ENCODE data around the gene MBD3L5. TPM values are rescaled to one million over a fixed set of nuclear protein-coding genes. Genes with fewer than 3 reads are reported as not detected.

The MBD3L5 gene
- polyA plus RNA-seq, 3 donors: not detected

DNA sequence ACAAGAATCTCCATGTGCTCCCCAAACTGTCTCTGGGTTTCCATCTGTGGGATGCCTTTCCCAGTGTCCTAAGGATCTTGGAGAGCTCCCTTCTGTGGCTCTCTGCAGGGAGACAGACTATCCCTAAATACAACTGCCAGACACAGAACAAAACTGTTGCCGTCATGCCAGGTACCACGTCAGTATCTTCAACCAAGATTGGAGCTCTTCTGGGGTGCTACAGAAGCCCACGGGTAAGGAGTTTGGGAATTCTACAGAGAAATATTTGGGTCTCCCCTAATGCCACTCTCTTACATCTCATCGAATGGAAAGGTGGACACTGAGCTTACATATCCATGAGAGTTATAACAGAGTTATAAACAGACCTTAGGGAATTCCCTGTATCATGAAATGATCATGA, 33.0 kb downstream of the MBD3L5 start:
- no peaks in the 10 kb centered on the region for H3K36me3 ChIP-seq (replicated peaks in 1 of 2; ENCODE audit: control insufficient read depth in 1 of 2, insufficient read depth in 2 of 2, low read length in 2 of 2)
- Mint-ChIP-seq H3K4me1 (peaks cover 1% of the 10 kb centered on the region), H3K36me3 (no peaks in the 10 kb centered on the region), H3K27ac (no peak overlapping the region), H3K4me3 (no peak overlapping the region), H3K9me3 (peaks cover 0 to 6% (median 0%) of the 10 kb centered on the region in 7 donors), H3K27me3 (ENCODE audit: low read depth in 3 of 3) (peaks cover 3 to 4% (median 3%) of the 10 kb centered on the region in 3 donors)
- H2AFZ ChIP-seq (ENCODE audit: insufficient read depth, low read depth, low read length, poor library complexity, severe bottlenecking): no peak overlapping the region
- intact Hi-C loops (cut with micrococcal nuclease): no loop called here
- no peak overlapping the region for H3K27ac ChIP-seq (ENCODE audit: low read depth in 1 of 2, low read length in 2 of 2)
- H3K4me3 ChIP-seq (replicated peaks in 1 of 3; ENCODE audit: low read depth in 2 of 3, low read length in 3 of 3): no peak overlapping the region
- TF ChIP-seq, protein P1, sequence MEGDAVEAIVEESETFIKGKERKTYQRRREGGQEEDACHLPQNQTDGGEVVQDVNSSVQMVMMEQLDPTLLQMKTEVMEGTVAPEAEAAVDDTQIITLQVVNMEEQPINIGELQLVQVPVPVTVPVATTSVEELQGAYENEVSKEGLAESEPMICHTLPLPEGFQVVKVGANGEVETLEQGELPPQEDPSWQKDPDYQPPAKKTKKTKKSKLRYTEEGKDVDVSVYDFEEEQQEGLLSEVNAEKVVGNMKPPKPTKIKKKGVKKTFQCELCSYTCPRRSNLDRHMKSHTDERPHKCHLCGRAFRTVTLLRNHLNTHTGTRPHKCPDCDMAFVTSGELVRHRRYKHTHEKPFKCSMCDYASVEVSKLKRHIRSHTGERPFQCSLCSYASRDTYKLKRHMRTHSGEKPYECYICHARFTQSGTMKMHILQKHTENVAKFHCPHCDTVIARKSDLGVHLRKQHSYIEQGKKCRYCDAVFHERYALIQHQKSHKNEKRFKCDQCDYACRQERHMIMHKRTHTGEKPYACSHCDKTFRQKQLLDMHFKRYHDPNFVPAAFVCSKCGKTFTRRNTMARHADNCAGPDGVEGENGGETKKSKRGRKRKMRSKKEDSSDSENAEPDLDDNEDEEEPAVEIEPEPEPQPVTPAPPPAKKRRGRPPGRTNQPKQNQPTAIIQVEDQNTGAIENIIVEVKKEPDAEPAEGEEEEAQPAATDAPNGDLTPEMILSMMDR (IDR thresholded peaks at IDR 0.05): no peak
- no peak overlapping the region for H3K9ac ChIP-seq (ENCODE audit: insufficient read depth, low read length, poor library complexity, severe bottlenecking)
- H3K9me3 ChIP-seq (replicated peaks in 1 of 2; ENCODE audit: control insufficient read depth in 1 of 2, insufficient read depth in 1 of 2, low read length in 2 of 2): no peaks in the 10 kb centered on the region
- WGBS (ENCODE audit: insufficient coverage): 100% methylated on average over 1 of the region's 4 CpGs
- H3K27me3 ChIP-seq (ENCODE audit: control insufficient read depth in 2 of 2, insufficient read depth in 2 of 2, low read length in 2 of 2): no peaks in the 10 kb centered on the region
- DNase-seq: no peak
- H4K20me1 ChIP-seq (ENCODE audit: insufficient read depth, low read length): no peaks in the 10 kb centered on the region
- H3K4me2 ChIP-seq (replicated peaks; ENCODE audit: extremely low read depth, low read length, poor library complexity, severe bottlenecking): no peak overlapping the region
- no peaks in the 10 kb centered on the region for H3K79me2 ChIP-seq (ENCODE audit: insufficient read depth, low read length)
- H3K4me1 ChIP-seq (ENCODE audit: control insufficient read depth in 1 of 2, insufficient read depth in 2 of 2, low read length in 2 of 2): no peaks in the 10 kb centered on the region

- Mint-ChIP-seq H3K9me3 (peaks cover 0 to 6% (median 0%) of the 10 kb centered on the region in 7 donors), H3K27ac (no peak overlapping the region), H3K36me3 (no peaks in the 10 kb centered on the region), H3K27me3 (ENCODE audit: low read depth in 3 of 3) (peaks cover 3 to 4% (median 3%) of the 10 kb centered on the region in 3 donors), H3K4me3 (no peak overlapping the region), H3K4me1 (peaks cover 4% of the 10 kb centered on the region)
- Histone ChIP-seq H3K4me2 (replicated peaks; ENCODE audit: extremely low read depth, low read length, poor library complexity, severe bottlenecking) (no peak overlapping the region), H3K27me3 (ENCODE audit: control insufficient read depth in 2 of 2, insufficient read depth in 2 of 2, low read length in 2 of 2) (no peaks in the 10 kb centered on the region), H2AFZ (ENCODE audit: insufficient read depth, low read depth, low read length, poor library complexity, severe bottlenecking) (no peak overlapping the region), H4K20me1 (ENCODE audit: insufficient read depth, low read length) (no peaks in the 10 kb centered on the region), H3K79me2 (ENCODE audit: insufficient read depth, low read length) (no peaks in the 10 kb centered on the region), H3K4me1 (ENCODE audit: control insufficient read depth in 1 of 2, insufficient read depth in 2 of 2, low read length in 2 of 2) (peaks cover 0 to 4% of the 10 kb centered on the region in 2 donors), H3K27ac (ENCODE audit: low read depth in 1 of 2, low read length in 2 of 2) (no peak overlapping the region), H3K36me3 (replicated peaks in 1 of 2; ENCODE audit: control insufficient read depth in 1 of 2, insufficient read depth in 2 of 2, low read length in 2 of 2) (no peaks in the 10 kb centered on the region), H3K9me3 (replicated peaks in 1 of 2; ENCODE audit: control insufficient read depth in 1 of 2, insufficient read depth in 1 of 2, low read length in 2 of 2) (no peaks in the 10 kb centered on the region), H3K9ac (ENCODE audit: insufficient read depth, low read length, poor library complexity, severe bottlenecking) (no peak overlapping the region), H3K4me3 (replicated peaks in 1 of 3; ENCODE audit: low read depth in 2 of 3, low read length in 3 of 3) (no peak overlapping the region)
- TF ChIP-seq, protein P1 (IDR thresholded peaks at IDR 0.05): no peak
- no peak for DNase-seq
- 99% methylated on average over 8 of the region's 9 CpGs for WGBS (ENCODE audit: insufficient coverage)
- intact Hi-C loops (cut with micrococcal nuclease): no loop called here
Measured at GRCh38 chr19:7063764-7064418, 33.5 kb downstream of the MBD3L5 start.

Data from CD14-positive monocyte (primary cell).